ENCODE data around the gene ROR1.

The ROR1 gene

GRCh38 chr1:63935553-63935952, 161.7 kb downstream of the ROR1 start:
- CTCF ChIA-PET = interaction anchor here (0.9 to 2.0 kb wide), 5 partner anchors 14 to 311 kb away, joined by 3 to 8 read pairs (median 4); no protein-coding TSS in a partner anchor
- POLR2A ChIA-PET = no interaction called here
- no peaks in the 10 kb centered on the region for H3K36me3 ChIP-seq (ENCODE audit: control insufficient read depth in 2 of 2, insufficient read depth in 1 of 2, low read length in 2 of 2)
- no peak overlapping the region for H3K27ac ChIP-seq (ENCODE audit: extremely low read depth, low read depth, low read length)
- H3K4me3 ChIP-seq (ENCODE audit: low read depth, low read length) = no peak overlapping the region
- TF ChIP-seq KLF16 (tag by site-specific recombination; IDR thresholded peaks at IDR 0.05) (no peak), ZNF133 (tag by site-specific recombination; IDR thresholded peaks at IDR 0.05) (no peak), ZXDB (tag by site-specific recombination; IDR thresholded peaks at IDR 0.05) (no peak), ZNF580 (tag by site-specific recombination; IDR thresholded peaks at IDR 0.05) (no peak), ZNF830 (tag by site-specific recombination; IDR thresholded peaks at IDR 0.05; ENCODE audit: low read depth) (no peak), ZNF404 (tag by site-specific recombination; IDR thresholded peaks at IDR 0.05) (no peak), TRIM28 (IDR thresholded peaks at IDR 0.05; ENCODE audit: borderline replicate concordance, low read length) (no peak), ZNF658 (tag by site-specific recombination; IDR thresholded peaks at IDR 0.05) (no peak), ZNF175 (tag by site-specific recombination; IDR thresholded peaks at IDR 0.05) (no peak), ZNF701 (tag by site-specific recombination; IDR thresholded peaks at IDR 0.05) (no peak), ZNF521 (tag by site-specific recombination; IDR thresholded peaks at IDR 0.05) (no peak), ZFHX2 (tag by site-specific recombination; conservative IDR thresholded peaks at IDR 0.05) (no peak), ZNF211 (tag by site-specific recombination; IDR thresholded peaks at IDR 0.05; ENCODE audit: low read depth) (no peak), ZNF169 (tag by site-specific recombination; IDR thresholded peaks at IDR 0.05) (no peak), ZNF248 (tag by site-specific recombination; IDR thresholded peaks at IDR 0.05) (no peak), SALL2 (tag by site-specific recombination; IDR thresholded peaks at IDR 0.05; ENCODE audit: borderline replicate concordance) (no peak), ZSCAN18 (tag by site-specific recombination; IDR thresholded peaks at IDR 0.05) (no peak)
- no peaks in the 10 kb centered on the region for H3K9me3 ChIP-seq (ENCODE audit: control insufficient read depth, insufficient read depth, low read depth, low read length)
- no peaks in the 10 kb centered on the region for H3K4me1 ChIP-seq (ENCODE audit: control insufficient read depth, insufficient read depth, low read length)

DNA sequence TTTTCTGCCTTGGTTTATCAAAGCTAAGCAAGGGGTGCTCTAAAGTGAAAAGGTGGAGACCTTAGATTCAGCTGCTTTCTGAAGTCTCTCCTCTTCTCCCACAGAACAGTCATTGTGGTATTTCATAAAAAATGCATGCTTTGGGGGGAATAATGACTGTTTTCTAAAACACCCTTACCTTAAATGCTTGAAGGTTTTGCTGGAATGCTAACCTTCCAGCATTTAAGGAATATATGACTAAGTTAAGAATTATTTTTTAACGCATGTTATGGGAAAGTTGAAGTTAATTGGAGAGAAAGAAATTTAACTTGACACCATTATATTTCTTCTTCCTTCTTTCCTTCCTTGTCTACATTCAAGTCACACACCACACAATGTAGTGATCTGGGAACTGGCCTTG, 162.5 kb downstream of the ROR1 start:
- Histone ChIP-seq H3K27ac (ENCODE audit: extremely low read depth, low read depth, low read length) (no peak overlapping the region), H3K9me3 (ENCODE audit: control insufficient read depth, insufficient read depth, low read depth, low read length) (no peaks in the 10 kb centered on the region), H3K4me3 (ENCODE audit: low read depth, low read length) (no peak overlapping the region), H3K36me3 (ENCODE audit: control insufficient read depth in 2 of 2, insufficient read depth in 1 of 2, low read length in 2 of 2) (no peaks in the 10 kb centered on the region), H3K4me1 (ENCODE audit: control insufficient read depth, insufficient read depth, low read length) (no peaks in the 10 kb centered on the region)
- POLR2A ChIA-PET = no interaction called here
- CTCF ChIA-PET = interaction anchor here (0.7 to 2.0 kb wide), 4 partner anchors 13 to 311 kb away, joined by 3 to 5 read pairs (median 4); no protein-coding TSS in a partner anchor
- no peak for TF ChIP-seq ZBTB48 (tag by site-specific recombination; IDR thresholded peaks at IDR 0.05)
- no peak for TF ChIP-seq ZNF157 (tag by site-specific recombination; IDR thresholded peaks at IDR 0.05)
- no peak for TF ChIP-seq ZBTB7A (tag by site-specific recombination; IDR thresholded peaks at IDR 0.05; ENCODE audit: low read depth)
- TF ChIP-seq ZNF510 (tag by site-specific recombination; IDR thresholded peaks at IDR 0.05; ENCODE audit: insufficient replicate concordance) = no peak
- no peak for TF ChIP-seq PRDM10 (tag by site-specific recombination; IDR thresholded peaks at IDR 0.05)
- TF ChIP-seq ZSCAN30 (tag by site-specific recombination; IDR thresholded peaks at IDR 0.05) = no peak
- no peak for TF ChIP-seq ZFP37 (tag by site-specific recombination; IDR thresholded peaks at IDR 0.05)
- no peak for TF ChIP-seq ZNF473 (tag by site-specific recombination; IDR thresholded peaks at IDR 0.05)
- TF ChIP-seq ZNF600 (tag by site-specific recombination; IDR thresholded peaks at IDR 0.05) = no peak
- TF ChIP-seq ZNF837 (tag by site-specific recombination; IDR thresholded peaks at IDR 0.05) = no peak
- no peak for TF ChIP-seq CTCF (tag by site-specific recombination; IDR thresholded peaks at IDR 0.05)
- TF ChIP-seq ZXDB (tag by site-specific recombination; IDR thresholded peaks at IDR 0.05) = no peak
- TF ChIP-seq ZNF221 (tag by site-specific recombination; IDR thresholded peaks at IDR 0.05; ENCODE audit: borderline replicate concordance) = no peak
- no peak for TF ChIP-seq ZNF311 (tag by site-specific recombination; IDR thresholded peaks at IDR 0.05; ENCODE audit: borderline replicate concordance)
- TF ChIP-seq ZFHX2 (tag by site-specific recombination; conservative IDR thresholded peaks at IDR 0.05) = no peak
- no peak for TF ChIP-seq MZF1 (tag by site-specific recombination; IDR thresholded peaks at IDR 0.05; ENCODE audit: borderline replicate concordance)
- TF ChIP-seq ZNF175 (tag by site-specific recombination; IDR thresholded peaks at IDR 0.05) = no peak

Measured in HEK293 (cell line).